HG03103 (cell line): Measurements from ENCODE around the gene KLHL41.
"Not testable (repeated sequence)": the region's sequence is repeated elsewhere in the genome, so short reads cannot be mapped to it uniquely, and the experiment has no call there.

ENCODE experiments used
- ATAC-seq: cut with Tn5 transposase; IDR thresholded peaks from one replicate; pipeline ENCODE4 v1.9.1; 2021; ENCODE audit warnings: low read depth; ENCODE audit not compliant: unreplicated experiment

Gene KLHL41

DNA sequence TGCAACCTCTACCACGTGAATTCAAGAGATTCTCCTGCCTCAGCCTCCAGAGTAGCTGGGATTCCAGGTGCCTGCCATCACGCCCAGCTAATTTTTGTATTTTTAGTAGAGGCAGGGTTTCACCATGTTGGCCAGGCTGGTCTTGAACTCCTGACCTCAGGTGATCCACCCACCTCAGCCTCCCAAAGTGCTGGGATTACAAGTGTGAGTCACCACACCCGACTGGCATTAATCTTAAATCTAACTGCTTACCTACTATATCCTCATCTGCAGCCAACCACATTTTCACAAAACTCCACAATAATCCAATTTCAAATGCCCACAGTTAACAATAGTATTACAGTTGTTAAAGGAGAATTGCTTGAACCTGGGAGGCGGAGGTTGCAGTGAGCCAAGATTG is 61.2 kb downstream of the KLHL41 start:
- ATAC-seq = not testable (repeated sequence)

DNA sequence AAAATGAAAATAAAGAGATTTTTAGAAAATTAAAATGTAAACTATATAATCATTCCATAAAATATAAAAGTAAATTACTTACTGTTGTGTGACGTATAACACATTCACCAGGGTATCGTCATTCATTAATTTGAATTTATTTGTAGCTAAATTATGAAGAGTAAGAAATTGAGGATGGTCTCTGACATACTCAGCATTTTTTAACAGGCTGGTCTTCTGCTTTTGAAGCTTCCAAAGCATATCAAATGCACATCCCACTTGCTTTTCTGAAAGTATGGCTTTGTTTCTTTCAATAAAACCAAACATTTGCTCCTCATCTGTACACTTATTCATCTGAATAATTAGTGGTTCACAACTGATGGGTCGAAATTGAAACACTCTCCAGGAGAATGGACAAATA is 62.1 kb downstream of the KLHL41 start:
- ATAC-seq = no peak

DNA sequence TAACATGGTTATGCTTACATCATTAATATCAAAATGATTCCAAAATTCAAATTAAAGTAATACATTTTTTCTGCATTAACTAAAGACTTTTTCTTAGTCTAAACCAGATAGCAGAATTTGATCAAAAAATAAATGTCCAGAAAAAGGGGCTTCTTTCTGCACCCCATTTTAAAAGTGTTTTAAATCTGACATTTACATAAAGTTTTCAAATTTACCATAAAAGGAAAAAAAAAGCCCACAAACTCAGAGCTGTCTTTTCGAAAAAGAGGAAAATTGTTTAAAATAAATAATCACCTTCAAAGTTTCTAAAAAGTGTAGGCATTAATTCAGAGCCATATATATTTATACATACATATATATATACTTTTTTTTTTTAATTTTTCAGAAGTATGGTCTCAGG is 62.7 kb downstream of the KLHL41 start:
- no peak for ATAC-seq

DNA sequence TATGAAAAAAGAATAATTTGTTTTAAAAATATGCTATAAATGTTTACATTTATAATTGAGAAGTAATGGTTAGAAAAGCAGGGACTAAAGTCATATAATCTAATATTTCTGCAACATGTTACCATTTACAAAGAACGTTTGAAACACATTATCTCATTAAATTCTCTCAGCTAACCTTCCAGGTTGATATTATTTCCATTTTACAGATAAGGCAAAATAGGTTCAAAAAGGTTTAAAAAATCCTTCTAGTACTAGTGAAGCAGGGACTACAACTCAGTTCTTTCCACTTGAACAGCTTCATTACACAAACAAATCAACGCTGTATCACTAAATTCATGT is 63.3 kb downstream of the KLHL41 start:
- ATAC-seq = no peak

DNA sequence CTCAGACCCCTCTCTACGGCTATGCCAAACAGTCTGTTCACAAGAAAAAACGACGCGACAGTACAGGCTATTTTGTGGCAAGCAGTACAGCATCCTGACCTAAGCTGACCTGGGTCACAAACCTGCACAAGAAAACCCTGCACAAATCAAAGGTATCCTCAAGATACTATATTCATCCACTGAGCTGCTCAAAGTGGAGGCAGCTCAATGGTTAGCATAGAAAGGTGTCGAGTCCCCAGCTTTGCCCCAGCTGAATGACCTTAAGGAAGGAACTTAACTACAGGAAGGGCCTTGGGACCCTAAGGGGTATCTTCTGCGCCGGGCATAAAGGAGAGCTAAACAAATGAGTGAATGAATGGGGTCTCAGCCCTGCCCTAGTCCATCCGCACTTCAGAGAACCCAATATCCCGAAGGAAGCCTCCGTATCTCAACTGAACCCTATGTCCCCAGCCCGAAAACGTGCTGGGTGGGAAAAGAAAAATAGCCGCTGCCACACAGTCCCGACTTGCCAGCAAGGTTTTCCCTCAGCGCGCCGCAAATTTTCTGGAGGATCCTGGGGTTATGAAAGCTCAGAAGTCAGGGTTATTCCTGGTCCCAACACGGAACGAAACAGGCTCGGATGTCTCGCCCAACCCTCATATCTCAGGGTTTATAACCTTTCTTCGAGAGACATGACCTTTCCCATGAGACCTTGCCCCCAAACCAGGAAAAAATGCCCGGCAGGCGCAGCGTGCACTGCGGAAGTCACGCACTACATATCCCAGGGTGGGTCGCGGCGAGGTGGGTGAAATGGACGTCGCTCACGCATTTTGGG is 63.9 kb downstream of the KLHL41 start, which contains the start of gene FASTKD1:
FASTKD1 (minus strand) TSS at position 706 of the 814 bp plus-strand sequence. CDS start 1,836 bp downstream, outside the sequence.
- ATAC-seq = peak; percentile 96

DNA sequence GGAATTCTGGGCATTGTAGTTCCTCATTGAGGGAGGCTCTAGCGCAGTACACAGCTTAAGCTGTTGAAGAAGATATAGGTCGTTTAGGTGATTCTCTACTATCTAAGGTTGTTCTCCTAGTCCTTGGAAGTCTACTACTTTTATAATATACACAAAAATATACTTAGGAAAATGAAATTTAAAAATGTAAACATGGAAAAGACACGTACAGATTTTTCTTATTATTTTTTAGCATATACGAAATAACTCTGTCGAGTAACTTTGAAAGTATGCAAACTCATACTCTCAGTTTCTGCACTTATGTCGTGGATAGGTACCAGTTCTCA is 64.4 kb downstream of the KLHL41 start:
- no peak for ATAC-seq

DNA sequence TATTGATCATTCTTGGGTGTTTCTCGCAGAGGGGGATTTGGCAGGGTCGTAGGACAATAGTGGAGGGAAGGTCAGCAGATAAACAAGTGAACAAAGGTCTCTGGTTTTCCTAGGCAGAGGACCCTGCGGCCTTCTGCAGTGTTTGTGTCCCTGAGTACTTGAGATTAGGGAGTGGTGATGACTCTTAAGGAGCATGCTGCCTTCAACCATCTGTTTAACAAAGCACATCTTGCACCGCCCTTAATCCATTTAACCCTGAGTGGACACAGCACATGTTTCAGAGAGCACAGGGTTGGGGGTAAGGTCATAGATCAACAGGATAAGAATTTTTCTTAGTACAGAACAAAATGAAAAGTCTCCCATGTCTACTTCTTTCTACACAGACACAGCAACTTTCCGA is 65.0 kb downstream of the KLHL41 start:
- ATAC-seq = not testable (repeated sequence)

DNA sequence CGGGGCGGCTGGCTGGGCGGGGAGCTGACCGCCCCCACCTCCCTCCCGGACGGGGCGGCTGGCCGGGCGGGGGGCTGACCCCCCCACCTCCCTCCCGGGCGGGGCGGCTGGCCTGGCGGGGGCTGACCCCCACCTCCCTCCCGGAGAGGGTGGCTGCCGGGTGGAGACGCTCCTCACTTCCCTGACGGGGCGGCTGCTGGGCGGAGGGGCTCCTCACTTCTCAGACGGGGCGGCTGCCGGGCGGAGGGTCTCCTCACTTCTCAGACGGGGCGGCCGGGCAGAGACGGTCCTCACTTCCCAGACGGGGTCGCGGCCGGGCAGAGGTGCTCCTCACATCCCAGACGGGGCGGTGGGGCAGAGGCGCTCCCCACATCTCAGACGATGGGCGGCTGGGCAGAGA is 65.8 kb downstream of the KLHL41 start:
- not testable (repeated sequence) for ATAC-seq
